ENCODE measurements around the gene STRN4. TPM values are rescaled to one million over a fixed set of nuclear protein-coding genes. Genes with fewer than 3 reads are reported as not detected.
"Not testable (repeated sequence)": the region's sequence is repeated elsewhere in the genome, so short reads cannot be mapped to it uniquely, and the experiment has no call there.

The STRN4 gene
- total RNA-seq, 1 experiment from 2014 or later: 143 TPM

DNA sequence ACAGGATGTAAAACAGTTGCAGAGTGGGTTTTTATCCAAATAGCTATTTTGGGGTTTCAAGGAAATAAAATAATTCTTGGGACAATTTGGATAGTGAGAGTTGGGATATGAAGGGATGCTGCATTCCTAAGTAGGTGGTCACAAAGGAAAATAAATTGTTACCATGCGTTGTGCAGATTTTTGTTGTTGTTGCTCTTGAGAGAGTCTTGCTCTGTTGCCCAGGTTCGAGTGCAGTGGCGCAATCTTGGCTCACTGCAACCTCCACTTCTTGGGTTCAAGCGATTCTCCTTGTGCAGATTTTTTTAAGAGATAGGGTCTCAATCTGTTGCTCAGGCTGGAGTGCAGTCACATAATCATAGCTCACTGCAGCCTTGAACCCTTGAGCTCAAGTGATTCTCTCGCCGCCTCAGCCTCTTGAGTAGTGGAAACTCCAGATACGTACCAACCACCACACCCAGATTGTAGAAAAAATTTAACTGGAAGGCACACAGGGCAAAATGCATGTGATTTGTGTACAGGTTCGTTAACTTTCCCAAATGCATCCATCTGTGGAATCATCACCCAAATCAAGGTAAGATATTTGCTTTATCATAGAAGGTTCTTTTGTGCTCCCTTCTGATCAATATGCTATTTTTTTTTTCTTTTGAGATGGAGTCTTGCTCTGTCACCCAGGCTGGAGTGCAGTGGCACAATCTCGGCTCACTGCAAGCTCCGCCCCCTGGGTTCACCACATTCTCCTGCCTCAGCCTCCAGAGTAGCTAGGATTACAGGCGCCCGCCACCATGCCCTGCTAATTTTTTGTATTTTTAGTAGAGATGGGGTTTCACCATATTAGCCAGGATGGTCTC lies 26.1 kb upstream of the STRN4 start:
- no peak overlapping the region for H4K91ac ChIP-seq (ENCODE audit: insufficient read length, low read depth, low read length)
- H3K27me3 ChIP-seq (ENCODE audit: insufficient read depth, low read length): no peaks in the 10 kb centered on the region
- TF ChIP-seq, protein P1, sequence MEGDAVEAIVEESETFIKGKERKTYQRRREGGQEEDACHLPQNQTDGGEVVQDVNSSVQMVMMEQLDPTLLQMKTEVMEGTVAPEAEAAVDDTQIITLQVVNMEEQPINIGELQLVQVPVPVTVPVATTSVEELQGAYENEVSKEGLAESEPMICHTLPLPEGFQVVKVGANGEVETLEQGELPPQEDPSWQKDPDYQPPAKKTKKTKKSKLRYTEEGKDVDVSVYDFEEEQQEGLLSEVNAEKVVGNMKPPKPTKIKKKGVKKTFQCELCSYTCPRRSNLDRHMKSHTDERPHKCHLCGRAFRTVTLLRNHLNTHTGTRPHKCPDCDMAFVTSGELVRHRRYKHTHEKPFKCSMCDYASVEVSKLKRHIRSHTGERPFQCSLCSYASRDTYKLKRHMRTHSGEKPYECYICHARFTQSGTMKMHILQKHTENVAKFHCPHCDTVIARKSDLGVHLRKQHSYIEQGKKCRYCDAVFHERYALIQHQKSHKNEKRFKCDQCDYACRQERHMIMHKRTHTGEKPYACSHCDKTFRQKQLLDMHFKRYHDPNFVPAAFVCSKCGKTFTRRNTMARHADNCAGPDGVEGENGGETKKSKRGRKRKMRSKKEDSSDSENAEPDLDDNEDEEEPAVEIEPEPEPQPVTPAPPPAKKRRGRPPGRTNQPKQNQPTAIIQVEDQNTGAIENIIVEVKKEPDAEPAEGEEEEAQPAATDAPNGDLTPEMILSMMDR (conservative IDR thresholded peaks at IDR 0.05): no peak
- peak overlapping the region in 1 of 3 experiments; percentile 34; a peak in 2 of 7 replicates for H3K27ac Mint-ChIP-seq
- H3K27me3 Mint-ChIP-seq (ENCODE audit: low read depth): no peaks in the 10 kb centered on the region
- H3K79me2 ChIP-seq (ENCODE audit: insufficient read depth, low read length): no peaks in the 10 kb centered on the region
- no peak overlapping the region for H3K27ac ChIP-seq (ENCODE audit: insufficient read length, low read depth, low read length)
- no peaks in the 10 kb centered on the region for H3K9me3 ChIP-seq (ENCODE audit: control insufficient read depth, low read depth, low read length)
- H2BK5ac ChIP-seq (ENCODE audit: insufficient read length, low read length): no peak overlapping the region
- no peak overlapping the region for H3K4me3 Mint-ChIP-seq
- no peak overlapping the region for H3K56ac ChIP-seq (ENCODE audit: insufficient read length, low read depth, low read length)
- H3K36me3 Mint-ChIP-seq (ENCODE audit: insufficient read depth in 1 of 3, low read depth in 3 of 3): peaks cover 25 to 40% (median 28%) of the 10 kb centered on the region in 3 experiments
- H3T11ph ChIP-seq (ENCODE audit: low read length): no peak overlapping the region
- H3K4me1 ChIP-seq (ENCODE audit: insufficient read depth, low read length): no peaks in the 10 kb centered on the region
- peaks cover 6 to 7% of the 10 kb centered on the region in 2 experiments; a peak in 2 of 4 replicates for H3K4me1 Mint-ChIP-seq
- H2BK20ac ChIP-seq (ENCODE audit: low read depth, low read length, poor library complexity, severe bottlenecking): no peak overlapping the region
- H3K4me2 ChIP-seq (ENCODE audit: insufficient read depth, insufficient read length, low read length): no peak overlapping the region
- H3K79me1 ChIP-seq (ENCODE audit: insufficient read depth, low read depth, low read length, poor library complexity, severe bottlenecking): no peaks in the 10 kb centered on the region
- no peak overlapping the region for H2BK120ac ChIP-seq (ENCODE audit: low read depth, low read length, poor library complexity, severe bottlenecking)
- H2AFZ ChIP-seq (ENCODE audit: low read length): no peak overlapping the region
- no peak overlapping the region for H3K4ac ChIP-seq (ENCODE audit: low read depth, low read length)
- H3K23ac ChIP-seq (ENCODE audit: insufficient read length, low read depth, low read length): no peak overlapping the region
- H4K8ac ChIP-seq (replicated peaks; ENCODE audit: insufficient read length, low read depth, low read length): no peak overlapping the region
- H3K14ac ChIP-seq (ENCODE audit: insufficient read depth, low read length): no peak overlapping the region
- H2BK12ac ChIP-seq (ENCODE audit: insufficient read length, low read depth, low read length): no peak overlapping the region
- H3K9ac ChIP-seq (ENCODE audit: extremely low read depth, insufficient read length, low read length): no peak overlapping the region
- DNase-seq: no peak
- no peak overlapping the region for H3K18ac ChIP-seq (ENCODE audit: insufficient read length, low read depth, low read length)
- no peak overlapping the region for H2BK15ac ChIP-seq (ENCODE audit: low read depth, low read length)
- H4K5ac ChIP-seq (ENCODE audit: insufficient read length, low read depth, low read length): no peak overlapping the region
- H3K9me3 Mint-ChIP-seq: no peaks in the 10 kb centered on the region; a peak in 1 of 5 replicates
- no peak overlapping the region for H2AK5ac ChIP-seq (ENCODE audit: insufficient read length, low read length)
- H4K20me1 ChIP-seq (ENCODE audit: control insufficient read depth, insufficient read depth, insufficient read length): no peaks in the 10 kb centered on the region
- H3K23me2 ChIP-seq (ENCODE audit: insufficient read length, low read depth, low read length, poor library complexity, severe bottlenecking): no peaks in the 10 kb centered on the region
- WGBS (ENCODE audit: extremely low coverage, insufficient read length, low lambda C conversion rate): no CpG with 5 or more reads among the region's 12 CpGs

DNA sequence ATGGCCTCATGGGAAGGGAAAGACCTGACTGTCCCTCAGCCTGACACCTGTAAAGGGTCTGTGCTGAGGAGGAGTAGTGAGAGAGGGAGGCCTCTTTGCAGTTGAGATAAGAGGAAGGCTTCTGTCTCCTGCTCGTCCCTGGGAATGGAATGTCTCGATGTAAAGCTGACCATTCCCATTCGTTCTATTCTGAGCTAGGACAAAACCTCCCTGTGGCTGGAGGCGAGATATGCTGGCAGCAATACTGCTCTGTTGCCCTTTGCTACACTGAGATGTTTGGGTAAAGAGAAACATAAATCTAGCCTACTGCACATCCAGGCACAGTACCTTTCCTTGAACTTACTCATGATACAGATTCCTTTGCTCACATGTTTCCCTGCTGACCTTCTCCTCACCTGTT lies 22.5 kb upstream of the STRN4 start:
- Mint-ChIP-seq H3K27ac (peak overlapping the region in 2 of 3 experiments; percentile 73 to 93; a peak in 3 of 7 replicates), H3K4me3 (peak overlapping the region in 1 of 2 experiments; percentile 8; a peak in 1 of 5 replicates)
- not testable (repeated sequence) for DNase-seq; H3K79me1 ChIP-seq (ENCODE audit: insufficient read depth, low read depth, low read length, poor library complexity, severe bottlenecking); H3K27me3 ChIP-seq (ENCODE audit: insufficient read depth, low read length); H4K20me1 ChIP-seq (ENCODE audit: control insufficient read depth, insufficient read depth, insufficient read length); H3K27me3 Mint-ChIP-seq (ENCODE audit: low read depth); H3K9me3 ChIP-seq (ENCODE audit: control insufficient read depth, low read depth, low read length); H2AFZ ChIP-seq (ENCODE audit: low read length); H3K18ac ChIP-seq (ENCODE audit: insufficient read length, low read depth, low read length); H4K8ac ChIP-seq (replicated peaks; ENCODE audit: insufficient read length, low read depth, low read length); H3K9ac ChIP-seq (ENCODE audit: extremely low read depth, insufficient read length, low read length); H3K56ac ChIP-seq (ENCODE audit: insufficient read length, low read depth, low read length); H2BK120ac ChIP-seq (ENCODE audit: low read depth, low read length, poor library complexity, severe bottlenecking); H2BK12ac ChIP-seq (ENCODE audit: insufficient read length, low read depth, low read length); H3K4me1 ChIP-seq (ENCODE audit: insufficient read depth, low read length); H3K4me2 ChIP-seq (ENCODE audit: insufficient read depth, insufficient read length, low read length); H3K9me3 Mint-ChIP-seq; H3K27ac ChIP-seq (ENCODE audit: insufficient read length, low read depth, low read length); H4K91ac ChIP-seq (ENCODE audit: insufficient read length, low read depth, low read length); H3K4me1 Mint-ChIP-seq; H3T11ph ChIP-seq (ENCODE audit: low read length); H3K23me2 ChIP-seq (ENCODE audit: insufficient read length, low read depth, low read length, poor library complexity, severe bottlenecking); H3K36me3 Mint-ChIP-seq (ENCODE audit: insufficient read depth in 1 of 3, low read depth in 3 of 3); H2AK5ac ChIP-seq (ENCODE audit: insufficient read length, low read length); H3K79me2 ChIP-seq (ENCODE audit: insufficient read depth, low read length); H2BK5ac ChIP-seq (ENCODE audit: insufficient read length, low read length); H4K5ac ChIP-seq (ENCODE audit: insufficient read length, low read depth, low read length); H3K14ac ChIP-seq (ENCODE audit: insufficient read depth, low read length); H2BK20ac ChIP-seq (ENCODE audit: low read depth, low read length, poor library complexity, severe bottlenecking); H3K23ac ChIP-seq (ENCODE audit: insufficient read length, low read depth, low read length); H3K4ac ChIP-seq (ENCODE audit: low read depth, low read length); H2BK15ac ChIP-seq (ENCODE audit: low read depth, low read length)
- WGBS (ENCODE audit: extremely low coverage, insufficient read length, low lambda C conversion rate): no CpG with 5 or more reads among the region's 4 CpGs
